ENCODE data around the gene NHLRC2.

The NHLRC2 gene

DNA sequence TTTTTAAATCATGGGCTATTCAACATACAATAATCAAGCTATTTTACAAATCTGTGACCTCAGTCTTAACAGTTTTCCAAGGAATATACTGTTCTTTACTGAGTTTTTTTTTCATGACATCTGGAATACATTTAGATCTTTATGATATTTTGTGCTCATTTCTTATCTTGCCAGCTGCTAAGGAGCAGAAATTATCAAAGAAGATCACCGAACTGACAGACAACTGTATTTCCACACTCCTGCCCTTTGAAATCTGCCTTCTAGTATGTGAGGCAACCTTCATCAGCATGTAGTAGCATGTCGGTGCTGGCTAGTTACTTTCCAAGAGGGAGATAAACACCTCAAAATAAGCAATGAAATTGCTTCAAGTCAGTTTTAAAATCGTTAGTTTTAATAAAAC, 66.4 kb downstream of the NHLRC2 start:
- Histone ChIP-seq H3K27ac (ENCODE audit: insufficient read depth, low read depth, low read length, poor library complexity, severe bottlenecking) (no peak overlapping the region), H3K4me1 (ENCODE audit: control insufficient read depth, insufficient read depth, low read length) (no peaks in the 10 kb centered on the region), H3K36me3 (ENCODE audit: control insufficient read depth, insufficient read depth, low read length) (no peaks in the 10 kb centered on the region), H3K27me3 (ENCODE audit: control insufficient read depth, insufficient read depth, low read length, poor library complexity, severe bottlenecking) (no peaks in the 10 kb centered on the region), H3K9me3 (ENCODE audit: control insufficient read depth, low read length) (no peaks in the 10 kb centered on the region), H3K4me3 (ENCODE audit: insufficient read depth, low read depth, low read length) (no peak overlapping the region)
- 50 to 59% methylated on average over 2 to 3 of the region's 3 CpGs for whole genome bisulfite sequencing, 2 experiments

DNA sequence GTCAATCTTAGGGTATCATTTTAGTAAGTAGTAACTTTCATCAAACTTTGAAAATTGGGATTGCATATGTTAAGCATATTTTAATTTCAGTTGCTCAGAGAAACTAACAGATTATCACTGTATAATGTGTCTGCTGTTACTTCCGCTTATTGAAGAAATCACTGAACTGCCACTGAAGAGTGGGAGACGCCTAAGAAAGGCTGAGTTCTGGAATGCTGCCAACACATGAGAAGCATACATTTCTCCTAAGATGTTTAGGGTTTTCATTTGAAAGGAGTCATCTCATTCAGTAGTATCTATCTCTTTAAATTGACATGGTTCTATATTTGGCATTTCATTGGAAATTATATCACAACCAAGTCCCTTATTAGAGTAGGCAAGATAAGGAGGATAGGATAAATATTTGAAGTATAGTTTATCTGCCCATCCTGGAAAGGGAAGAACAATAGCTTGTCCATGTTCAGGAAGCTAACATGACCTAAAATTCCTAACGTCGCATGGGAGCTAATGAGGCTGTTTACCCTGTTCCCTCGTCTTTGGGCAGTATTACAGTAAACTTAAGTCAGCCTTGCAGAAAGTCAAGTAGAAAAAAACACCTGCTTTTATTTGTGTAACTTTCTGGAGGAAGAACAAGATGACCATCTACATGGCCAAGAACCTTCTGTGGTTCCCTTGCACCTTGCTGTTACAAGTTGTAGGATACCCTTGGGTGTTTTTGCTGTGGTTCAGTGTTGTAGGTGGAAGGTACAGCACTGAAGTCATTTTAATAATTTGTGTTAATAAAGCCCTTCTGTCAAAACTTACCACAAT, 67.3 kb downstream of the NHLRC2 start:
- Histone ChIP-seq H3K9me3 (ENCODE audit: control insufficient read depth, low read length) (no peaks in the 10 kb centered on the region), H3K4me1 (ENCODE audit: control insufficient read depth, insufficient read depth, low read length) (no peaks in the 10 kb centered on the region), H3K27ac (ENCODE audit: insufficient read depth, low read depth, low read length, poor library complexity, severe bottlenecking) (no peak overlapping the region), H3K27me3 (ENCODE audit: control insufficient read depth, insufficient read depth, low read length, poor library complexity, severe bottlenecking) (no peaks in the 10 kb centered on the region), H3K36me3 (ENCODE audit: control insufficient read depth, insufficient read depth, low read length) (no peaks in the 10 kb centered on the region), H3K4me3 (ENCODE audit: insufficient read depth, low read depth, low read length) (no peak overlapping the region)
- 92 to 93% methylated on average over 5 of the region's 5 CpGs for WGBS, 2 experiments

DNA sequence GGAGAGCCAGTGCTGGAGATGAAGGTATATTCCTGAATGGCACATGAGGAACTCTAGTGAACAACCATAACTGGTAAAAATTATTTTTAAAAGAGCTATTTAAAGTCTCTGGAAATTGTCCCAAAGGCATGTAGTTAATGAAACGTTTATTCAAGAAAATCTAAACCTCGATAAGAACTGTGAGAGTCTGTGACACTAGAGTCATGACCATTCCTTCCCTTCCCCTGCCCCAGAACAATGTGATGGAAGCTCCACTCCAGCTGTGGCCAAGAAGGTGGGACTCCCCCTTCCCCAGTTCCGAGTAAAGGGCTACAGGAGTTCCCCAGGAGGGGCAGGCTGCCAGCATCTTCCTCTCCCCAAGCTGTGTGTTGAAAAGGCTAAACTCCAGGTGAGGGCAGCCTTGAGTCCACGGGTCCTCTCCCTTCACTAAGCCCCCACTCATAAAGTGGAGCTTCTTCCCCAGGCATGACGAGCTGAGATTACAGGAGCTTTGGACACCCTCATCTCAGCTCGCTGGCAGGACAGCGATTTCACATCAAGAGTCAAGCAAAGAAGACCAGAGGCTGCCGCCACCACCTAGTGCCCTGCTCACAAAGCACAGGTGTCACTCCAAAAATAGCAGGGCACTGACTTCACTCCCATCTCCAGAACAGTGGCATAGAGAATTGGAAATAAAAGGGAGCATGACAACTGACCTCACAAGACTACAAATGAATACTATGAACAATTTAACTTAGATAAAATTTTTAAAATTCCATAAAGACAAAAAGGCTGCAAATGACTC, 68.5 kb downstream of the NHLRC2 start:
- WGBS, 2 experiments, result 64 to 65% methylated on average over 8 of the region's 8 CpGs
- H3K9me3 ChIP-seq (ENCODE audit: control insufficient read depth, low read length), result no peaks in the 10 kb centered on the region
- no peaks in the 10 kb centered on the region for H3K36me3 ChIP-seq (ENCODE audit: control insufficient read depth, insufficient read depth, low read length)
- H3K4me3 ChIP-seq (ENCODE audit: insufficient read depth, low read depth, low read length), result no peak overlapping the region
- no peak overlapping the region for H3K27ac ChIP-seq (ENCODE audit: insufficient read depth, low read depth, low read length, poor library complexity, severe bottlenecking)
- no peaks in the 10 kb centered on the region for H3K4me1 ChIP-seq (ENCODE audit: control insufficient read depth, insufficient read depth, low read length)
- no peaks in the 10 kb centered on the region for H3K27me3 ChIP-seq (ENCODE audit: control insufficient read depth, insufficient read depth, low read length, poor library complexity, severe bottlenecking)

DNA sequence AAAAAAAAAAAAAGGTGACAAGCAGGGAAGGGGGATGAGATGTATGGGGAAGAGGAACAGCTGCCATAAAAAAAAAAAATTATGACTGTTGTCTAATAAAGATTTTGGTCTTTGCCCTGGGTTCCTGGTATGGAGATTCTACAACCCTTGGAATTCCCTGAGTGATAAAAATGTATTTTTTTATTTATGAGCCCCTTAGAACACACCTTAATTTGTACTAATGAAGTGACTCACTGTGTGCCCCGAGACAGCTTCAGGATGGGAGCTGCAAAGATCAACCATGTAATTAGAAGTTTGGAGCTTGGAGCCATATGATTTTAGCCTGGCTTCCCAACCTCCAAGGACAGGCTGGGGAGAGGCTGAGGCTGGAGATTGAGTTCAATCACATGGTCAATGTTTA, 69.7 kb downstream of the NHLRC2 start:
- H3K9me3 ChIP-seq (ENCODE audit: control insufficient read depth, low read length), result no peaks in the 10 kb centered on the region
- WGBS, 2 experiments, result 83 to 100% methylated on average over 1 of the region's 1 CpG

GRCh38 chr10:113924664-113925063, 70.2 kb downstream of the NHLRC2 start:
- Histone ChIP-seq H3K4me1 (ENCODE audit: control insufficient read depth, insufficient read depth, low read length) (no peaks in the 10 kb centered on the region), H3K27me3 (ENCODE audit: control insufficient read depth, insufficient read depth, low read length, poor library complexity, severe bottlenecking) (no peaks in the 10 kb centered on the region), H3K9me3 (ENCODE audit: control insufficient read depth, low read length) (no peaks in the 10 kb centered on the region), H3K36me3 (ENCODE audit: control insufficient read depth, insufficient read depth, low read length) (no peaks in the 10 kb centered on the region), H3K4me3 (ENCODE audit: insufficient read depth, low read depth, low read length) (no peak overlapping the region), H3K27ac (ENCODE audit: insufficient read depth, low read depth, low read length, poor library complexity, severe bottlenecking) (no peak overlapping the region)
- WGBS, 2 experiments, result 60 to 73% methylated on average over 3 to 4 of the region's 4 CpGs

More for the DNA sequence above, 69.7 kb downstream of the NHLRC2 start:
- H3K4me1 ChIP-seq (ENCODE audit: control insufficient read depth, insufficient read depth, low read length), result no peaks in the 10 kb centered on the region
- H3K27ac ChIP-seq (ENCODE audit: insufficient read depth, low read depth, low read length, poor library complexity, severe bottlenecking), result no peak overlapping the region
- no peaks in the 10 kb centered on the region for H3K36me3 ChIP-seq (ENCODE audit: control insufficient read depth, insufficient read depth, low read length)
- H3K4me3 ChIP-seq (ENCODE audit: insufficient read depth, low read depth, low read length), result no peak overlapping the region
- no peaks in the 10 kb centered on the region for H3K27me3 ChIP-seq (ENCODE audit: control insufficient read depth, insufficient read depth, low read length, poor library complexity, severe bottlenecking)

- Histone ChIP-seq H3K27me3 (ENCODE audit: control insufficient read depth, insufficient read depth, low read length, poor library complexity, severe bottlenecking) (no peaks in the 10 kb centered on the region), H3K36me3 (ENCODE audit: control insufficient read depth, insufficient read depth, low read length) (no peaks in the 10 kb centered on the region), H3K4me3 (ENCODE audit: insufficient read depth, low read depth, low read length) (no peak overlapping the region), H3K9me3 (ENCODE audit: control insufficient read depth, low read length) (no peaks in the 10 kb centered on the region), H3K4me1 (ENCODE audit: control insufficient read depth, insufficient read depth, low read length) (no peaks in the 10 kb centered on the region), H3K27ac (ENCODE audit: insufficient read depth, low read depth, low read length, poor library complexity, severe bottlenecking) (no peak overlapping the region)
- 87 to 92% methylated on average over 5 of the region's 5 CpGs for WGBS, 2 experiments
Measured at GRCh38 chr10:113927440-113927839, 73.0 kb downstream of the NHLRC2 start.

DNA sequence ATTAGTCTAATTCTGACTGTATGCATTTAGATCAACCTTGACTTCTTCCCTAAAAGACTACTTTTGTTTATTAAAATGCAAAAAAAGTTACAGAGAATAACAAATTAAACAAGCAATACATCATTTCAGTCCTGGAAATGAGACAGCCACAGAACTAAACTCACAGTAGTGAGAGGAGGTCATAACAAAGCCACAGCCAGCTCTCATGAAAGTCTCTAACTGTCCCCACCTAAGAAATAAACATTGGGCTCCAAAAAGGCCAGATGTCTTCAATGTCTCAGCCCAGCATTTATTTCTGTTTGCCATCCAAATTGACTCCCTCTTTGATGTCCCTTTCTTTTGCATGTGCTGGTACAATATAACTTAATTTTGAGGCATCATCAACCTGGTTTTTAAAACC, 74.4 kb downstream of the NHLRC2 start:
- Histone ChIP-seq H3K27me3 (ENCODE audit: control insufficient read depth, insufficient read depth, low read length, poor library complexity, severe bottlenecking) (no peaks in the 10 kb centered on the region), H3K36me3 (ENCODE audit: control insufficient read depth, insufficient read depth, low read length) (no peaks in the 10 kb centered on the region), H3K9me3 (ENCODE audit: control insufficient read depth, low read length) (no peaks in the 10 kb centered on the region)

DNA sequence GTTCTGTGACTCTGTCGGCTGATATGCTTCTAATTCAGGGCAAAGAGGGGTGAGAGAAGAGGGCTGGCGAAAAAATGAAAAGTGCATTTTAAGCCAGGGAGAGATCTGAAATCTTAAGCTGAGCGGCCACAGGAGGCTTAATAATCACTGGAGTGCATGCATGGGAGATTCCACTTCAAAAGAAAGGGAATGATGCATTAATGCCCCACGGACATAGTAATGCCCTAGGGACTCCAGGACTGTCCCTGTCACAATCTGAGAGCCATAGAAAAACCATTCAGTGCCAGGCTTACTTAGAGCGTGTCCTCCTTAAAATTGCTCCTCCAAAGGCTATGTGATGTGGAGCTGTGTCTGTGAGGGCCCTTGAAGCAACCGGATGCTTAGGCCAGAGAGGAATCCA, 75.1 kb downstream of the NHLRC2 start:
- Histone ChIP-seq H3K9me3 (ENCODE audit: control insufficient read depth, low read length) (no peaks in the 10 kb centered on the region), H3K27ac (ENCODE audit: insufficient read depth, low read depth, low read length, poor library complexity, severe bottlenecking) (no peak overlapping the region), H3K4me1 (ENCODE audit: control insufficient read depth, insufficient read depth, low read length) (no peaks in the 10 kb centered on the region), H3K36me3 (ENCODE audit: control insufficient read depth, insufficient read depth, low read length) (no peaks in the 10 kb centered on the region), H3K27me3 (ENCODE audit: control insufficient read depth, insufficient read depth, low read length, poor library complexity, severe bottlenecking) (no peaks in the 10 kb centered on the region), H3K4me3 (ENCODE audit: insufficient read depth, low read depth, low read length) (no peak overlapping the region)
- WGBS, 2 experiments, result 90% methylated on average over 6 of the region's 6 CpGs

More for the DNA sequence above, 74.4 kb downstream of the NHLRC2 start:
- H3K4me1 ChIP-seq (ENCODE audit: control insufficient read depth, insufficient read depth, low read length), result no peaks in the 10 kb centered on the region
- no peak overlapping the region for H3K4me3 ChIP-seq (ENCODE audit: insufficient read depth, low read depth, low read length)
- no peak overlapping the region for H3K27ac ChIP-seq (ENCODE audit: insufficient read depth, low read depth, low read length, poor library complexity, severe bottlenecking)

DNA sequence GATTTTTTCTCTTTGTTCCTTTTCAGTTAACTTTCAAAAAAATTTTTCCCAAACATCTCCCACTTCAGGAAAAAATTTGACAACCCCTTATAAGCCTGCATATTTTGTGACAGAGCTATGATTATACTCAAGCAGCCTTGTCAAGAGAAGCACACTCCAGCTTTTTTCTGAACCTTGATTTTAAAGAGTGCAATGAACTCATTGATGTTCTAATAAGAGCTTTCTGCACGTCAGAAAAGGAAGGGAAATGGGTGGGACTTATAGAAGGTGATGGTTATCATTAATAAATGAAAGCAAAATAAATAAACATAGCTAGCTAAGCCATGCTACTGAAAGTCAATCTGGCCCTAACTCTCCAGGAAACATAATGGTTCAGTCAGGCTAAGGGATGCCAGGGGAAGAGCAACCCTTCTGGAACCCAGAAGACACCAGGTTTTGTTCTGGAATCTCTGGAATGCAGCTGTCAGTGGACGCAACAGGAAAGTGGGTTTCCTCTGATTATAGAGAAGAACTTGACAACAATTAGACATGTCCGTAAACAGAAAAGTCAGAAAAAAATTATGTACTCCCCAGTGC, 76.1 kb downstream of the NHLRC2 start:
- Histone ChIP-seq H3K9me3 (ENCODE audit: control insufficient read depth, low read length) (no peaks in the 10 kb centered on the region), H3K4me3 (ENCODE audit: insufficient read depth, low read depth, low read length) (no peak overlapping the region), H3K27ac (ENCODE audit: insufficient read depth, low read depth, low read length, poor library complexity, severe bottlenecking) (no peak overlapping the region), H3K4me1 (ENCODE audit: control insufficient read depth, insufficient read depth, low read length) (no peaks in the 10 kb centered on the region), H3K36me3 (ENCODE audit: control insufficient read depth, insufficient read depth, low read length) (no peaks in the 10 kb centered on the region), H3K27me3 (ENCODE audit: control insufficient read depth, insufficient read depth, low read length, poor library complexity, severe bottlenecking) (no peaks in the 10 kb centered on the region)
- 81 to 91% methylated on average over 3 of the region's 3 CpGs for WGBS, 2 experiments

DNA sequence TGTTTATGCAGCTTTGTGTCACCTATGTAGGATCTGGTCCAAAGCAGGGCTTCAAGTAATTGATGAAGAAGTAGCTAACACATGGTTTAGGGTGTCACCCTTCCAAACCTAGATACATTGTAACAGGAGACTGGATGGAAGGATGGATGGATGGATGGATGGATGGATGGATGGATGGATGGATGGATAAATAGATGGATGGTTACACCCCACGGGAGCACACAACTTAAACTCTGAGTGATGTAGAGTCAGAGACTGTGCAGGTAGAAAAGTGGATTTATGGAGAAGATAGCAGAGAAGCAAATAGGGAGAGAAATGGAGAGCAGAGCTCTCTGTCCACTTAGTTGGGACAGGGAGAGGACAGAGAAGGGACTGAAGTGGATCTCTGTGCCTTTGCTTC, 78.4 kb downstream of the NHLRC2 start:
- H3K9me3 ChIP-seq (ENCODE audit: control insufficient read depth, low read length), result no peaks in the 10 kb centered on the region
- H3K4me3 ChIP-seq (ENCODE audit: insufficient read depth, low read depth, low read length), result no peak overlapping the region
- H3K36me3 ChIP-seq (ENCODE audit: control insufficient read depth, insufficient read depth, low read length), result no peaks in the 10 kb centered on the region
- no peaks in the 10 kb centered on the region for H3K4me1 ChIP-seq (ENCODE audit: control insufficient read depth, insufficient read depth, low read length)
- H3K27ac ChIP-seq (ENCODE audit: insufficient read depth, low read depth, low read length, poor library complexity, severe bottlenecking), result no peak overlapping the region
- no peaks in the 10 kb centered on the region for H3K27me3 ChIP-seq (ENCODE audit: control insufficient read depth, insufficient read depth, low read length, poor library complexity, severe bottlenecking)
- WGBS, 2 experiments, result 93 to 94% methylated on average over 1 of the region's 1 CpG

Data from ectodermal cell (in vitro differentiated cells).